SH-SY5Y (cell line): ENCODE data around the gene ZDHHC11B.

ENCODE experiments used
- GATA2 ChIP-seq: IDR thresholded peaks from 2 replicates; pipeline ENCODE4 v1.6.1; 2011; ENCODE audit warnings: mild to moderate bottlenecking, low read depth, low read length
- GATA3 ChIP-seq: IDR thresholded peaks from 2 replicates; pipeline ENCODE4 v1.6.1; 2011; ENCODE audit warnings: low read depth, mild to moderate bottlenecking, low read length, moderate library complexity

GRCh38 chr5:777756-778161, 6.8 kb downstream of the ZDHHC11B start:
- no peak for TF ChIP-seq GATA2
- TF ChIP-seq GATA3, result no peak
